ENCODE results near the gene PALD1. TPM values are rescaled to one million over a fixed set of nuclear protein-coding genes. Genes with fewer than 3 reads are reported as not detected.
A peak's percentile ranks its signal among the peaks of the same experiment; 100 is the strongest.

The PALD1 gene
- total RNA-seq, 1 experiment from 2014 or later = 0.40 TPM

DNA sequence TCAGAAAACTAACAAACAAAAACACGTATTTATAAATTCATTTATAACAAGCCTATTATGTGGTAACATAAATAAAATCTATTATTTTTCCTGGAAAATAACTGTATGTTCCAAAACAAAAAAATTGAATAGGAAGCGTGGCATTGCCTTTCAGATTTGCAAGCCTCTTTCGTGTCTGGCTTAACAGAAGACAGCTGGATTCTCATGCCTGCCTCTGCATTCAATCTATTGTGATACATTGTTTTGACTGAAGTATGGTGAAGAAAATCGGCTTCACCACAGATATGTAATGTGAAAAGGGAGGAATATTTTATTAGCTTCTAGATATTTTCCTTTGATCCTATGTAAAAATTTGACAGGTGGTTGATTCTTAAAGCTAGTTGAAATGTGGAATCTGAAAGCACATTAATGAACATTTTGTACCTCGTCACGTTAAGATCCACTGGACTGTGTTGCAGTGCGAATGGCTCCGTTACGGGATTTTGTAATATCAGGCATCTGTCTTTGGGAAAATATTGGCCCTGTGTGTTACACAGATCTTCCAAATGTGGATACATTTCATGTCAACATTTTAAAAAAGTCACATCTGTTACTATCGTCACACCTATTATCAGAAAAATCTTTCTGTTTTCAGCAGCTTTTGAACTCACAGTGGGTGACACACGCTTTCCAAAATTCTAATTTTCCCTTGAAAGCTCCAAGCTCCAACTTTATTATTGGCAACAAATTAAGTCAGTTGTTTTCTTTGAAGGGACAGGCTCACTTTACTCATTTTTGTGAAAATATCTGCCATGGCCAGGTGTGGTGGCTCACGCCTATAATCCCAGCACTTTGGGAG is 26.2 kb downstream of the PALD1 start:
- no peak for DNase-seq (ENCODE audit: low read depth)

DNA sequence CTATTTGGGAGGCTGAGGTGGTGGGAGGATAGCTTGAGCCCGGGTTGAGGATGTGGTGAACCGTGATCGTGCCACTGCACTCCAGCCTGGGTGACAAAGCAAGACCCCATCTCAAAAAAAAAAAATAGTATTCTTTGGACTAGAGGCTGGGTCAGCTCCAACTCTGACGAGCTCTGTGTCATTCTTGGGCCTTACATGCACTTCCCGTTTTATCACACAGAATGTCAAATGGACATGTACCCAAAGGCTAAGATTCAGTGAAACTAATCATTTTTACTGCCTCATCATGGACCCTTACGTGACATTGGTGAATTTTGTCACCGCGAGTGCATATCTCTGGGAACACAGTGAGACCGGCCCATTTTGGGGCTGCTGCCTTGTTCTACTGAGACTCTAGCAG is 27.3 kb downstream of the PALD1 start:
- DNase-seq (ENCODE audit: low read depth) = no peak

DNA sequence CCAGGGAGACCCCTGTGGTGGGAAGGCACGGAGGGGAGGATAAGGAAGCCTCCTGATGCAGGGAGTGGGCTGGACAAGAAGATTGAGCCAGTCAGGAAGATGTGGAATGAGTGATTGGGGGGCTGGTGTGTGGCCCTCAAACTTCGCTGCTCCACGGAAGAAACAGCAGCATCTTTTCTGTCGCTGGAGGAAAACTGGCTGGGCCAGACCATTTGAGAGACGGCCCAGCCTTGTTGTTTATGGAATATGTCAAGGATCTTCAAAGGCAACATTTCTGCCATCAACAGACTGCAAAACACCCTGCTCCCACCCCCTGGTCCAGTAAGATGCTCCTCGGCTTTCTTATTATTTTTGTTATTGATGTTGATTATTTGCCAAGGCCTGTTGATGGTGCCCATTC is 29.4 kb downstream of the PALD1 start:
- DNase-seq (ENCODE audit: low read depth) = no peak

DNA sequence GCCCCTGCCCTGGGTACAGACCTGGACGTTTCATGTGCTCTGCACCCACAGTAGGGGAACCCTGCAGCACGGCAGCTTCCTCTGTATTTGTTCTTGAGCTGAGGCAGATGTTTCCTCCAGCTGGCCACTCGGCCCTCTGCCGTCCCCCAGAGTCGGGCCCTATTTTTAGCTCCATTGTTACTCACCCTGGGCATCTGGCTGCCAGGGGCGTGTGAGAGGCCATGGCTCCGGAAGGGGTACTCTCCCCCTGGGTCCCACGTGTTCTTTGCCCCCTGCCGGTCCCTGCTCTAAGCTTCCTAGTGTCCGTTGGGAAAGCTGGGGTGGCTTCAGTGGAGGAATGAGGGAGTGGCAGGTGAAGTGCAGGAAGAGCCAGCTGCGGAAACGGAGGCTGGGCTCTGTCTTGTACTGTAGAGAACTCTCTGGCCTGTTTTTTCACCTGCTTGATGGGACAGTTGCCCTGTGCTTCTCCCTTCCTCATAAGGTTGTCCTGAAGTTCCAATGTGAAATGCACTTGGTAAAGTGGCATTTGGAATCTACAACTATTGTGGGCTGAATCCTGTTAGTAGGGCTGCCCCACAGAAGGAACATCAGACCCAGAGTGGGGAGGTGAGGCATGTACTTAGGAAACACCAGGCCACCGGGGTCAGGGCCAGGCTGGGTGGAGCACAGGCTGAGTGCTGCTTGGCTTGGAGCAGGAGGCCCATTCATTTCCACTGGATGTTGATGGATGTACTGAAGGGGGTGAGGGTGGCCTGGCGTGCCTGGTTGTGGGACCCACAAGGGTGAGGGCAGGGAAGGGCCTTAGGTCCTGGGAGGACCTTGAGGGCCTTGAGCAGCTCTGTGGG is 30.6 kb downstream of the PALD1 start:
- DNase-seq (ENCODE audit: low read depth) = peak; percentile 75

DNA sequence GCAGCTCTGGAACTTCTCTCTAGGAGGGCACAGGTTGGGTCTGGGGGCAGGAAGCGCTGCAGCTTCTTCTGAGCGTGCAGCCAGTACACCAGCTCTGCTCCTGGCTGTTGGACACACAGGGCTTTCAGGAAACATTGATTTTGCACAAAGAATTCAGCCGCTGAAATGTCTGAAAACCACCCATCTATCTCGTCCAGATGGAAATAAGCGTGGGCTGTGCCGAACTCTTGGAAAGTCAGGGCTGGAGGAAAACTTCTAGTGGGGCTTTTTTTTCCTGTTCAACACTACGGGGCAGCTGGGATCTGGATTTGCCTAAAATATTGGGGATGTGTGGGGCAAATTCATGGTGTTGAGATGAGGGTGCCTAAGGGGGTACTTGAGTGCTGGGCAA is 31.2 kb downstream of the PALD1 start:
- DNase-seq (ENCODE audit: low read depth) = no peak

DNA sequence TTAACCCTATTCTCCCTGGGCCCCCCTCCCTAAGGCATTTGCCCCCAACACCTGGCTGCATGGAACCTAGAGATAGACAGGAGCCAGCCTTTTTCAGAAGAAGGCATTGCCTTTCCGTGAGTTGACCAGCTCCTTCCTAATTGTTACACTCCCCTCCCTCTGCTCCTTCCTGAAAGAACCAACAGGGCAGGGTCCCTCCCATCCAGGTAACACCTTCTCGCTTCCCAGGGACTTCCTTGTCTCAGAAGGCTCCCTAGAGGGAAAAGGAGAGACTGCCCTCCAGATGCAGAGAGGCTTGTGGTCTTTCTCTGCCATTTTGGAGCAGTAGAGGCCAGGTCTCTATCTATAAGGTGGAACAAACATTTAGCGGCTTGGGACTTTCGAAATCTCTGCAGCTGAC is 31.9 kb downstream of the PALD1 start:
- DNase-seq (ENCODE audit: low read depth) = no peak

DNA sequence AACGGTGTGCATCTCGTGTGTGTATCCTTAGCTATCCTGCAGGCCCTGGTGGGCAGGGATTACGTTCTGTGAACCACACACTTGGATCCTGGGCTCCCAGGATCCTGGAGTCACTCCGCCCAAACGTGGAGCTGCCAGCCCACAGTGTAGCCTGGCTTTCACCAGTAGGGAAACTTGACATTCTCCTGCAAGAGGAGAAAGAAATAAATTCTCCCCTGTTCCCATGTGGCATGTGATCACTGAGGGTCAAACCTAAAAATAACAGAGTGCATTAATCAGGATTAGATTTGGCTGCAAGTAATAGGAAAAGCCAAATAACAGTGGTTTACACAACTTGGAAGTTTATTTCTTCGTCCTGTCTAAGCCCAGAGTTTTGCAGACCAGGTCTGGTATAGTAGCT is 32.3 kb downstream of the PALD1 start:
- DNase-seq (ENCODE audit: low read depth) = no peak

DNA sequence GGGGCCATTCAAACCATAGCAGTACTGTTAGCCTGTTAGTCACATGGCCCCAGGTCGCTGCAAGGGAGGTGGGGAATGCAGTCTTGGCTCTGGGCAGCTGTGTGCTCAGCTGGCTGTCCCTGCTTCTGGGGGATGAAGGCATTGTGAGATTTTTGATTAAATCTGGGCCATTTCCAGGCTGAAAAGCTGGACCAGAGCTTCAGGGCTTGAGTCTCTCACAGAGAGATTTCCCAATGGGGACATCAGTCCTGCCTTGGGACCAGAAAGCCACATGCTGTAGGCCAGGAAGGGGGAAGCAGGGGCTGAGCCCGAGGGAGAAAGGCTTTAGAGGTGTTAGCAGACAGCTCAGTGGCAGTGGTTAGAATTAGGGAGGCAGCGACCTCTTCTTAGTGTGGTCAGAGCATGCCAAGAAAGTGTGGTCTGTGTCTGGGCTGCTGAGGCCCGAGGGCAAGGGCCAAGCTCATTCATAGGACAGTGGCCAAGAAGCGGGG is 33.6 kb downstream of the PALD1 start:
- no peak for DNase-seq (ENCODE audit: low read depth)

DNA sequence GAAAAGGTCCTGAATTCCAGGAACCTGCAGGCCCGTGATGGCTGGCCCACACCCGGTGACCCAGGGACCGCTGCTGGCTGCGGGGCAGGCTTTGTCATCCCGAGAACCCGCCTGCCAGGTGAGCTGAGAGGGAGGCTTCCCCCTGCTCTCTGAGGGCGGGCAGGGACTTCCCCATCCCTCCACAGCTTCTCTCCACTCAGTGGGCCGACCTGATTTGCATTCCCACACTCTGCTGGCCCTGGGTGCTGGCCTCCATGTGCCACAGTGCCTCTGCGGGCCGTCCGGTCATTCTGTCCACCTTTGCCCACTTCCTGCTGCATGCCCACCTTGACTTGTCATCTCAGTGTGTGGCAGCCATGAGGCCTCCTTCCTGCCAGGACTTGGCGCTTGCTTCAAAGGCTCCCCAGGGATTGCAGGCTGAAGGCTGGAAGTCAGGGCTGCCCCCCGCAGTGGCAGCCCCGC is 35.3 kb downstream of the PALD1 start:
- no peak for DNase-seq (ENCODE audit: low read depth)

DNA sequence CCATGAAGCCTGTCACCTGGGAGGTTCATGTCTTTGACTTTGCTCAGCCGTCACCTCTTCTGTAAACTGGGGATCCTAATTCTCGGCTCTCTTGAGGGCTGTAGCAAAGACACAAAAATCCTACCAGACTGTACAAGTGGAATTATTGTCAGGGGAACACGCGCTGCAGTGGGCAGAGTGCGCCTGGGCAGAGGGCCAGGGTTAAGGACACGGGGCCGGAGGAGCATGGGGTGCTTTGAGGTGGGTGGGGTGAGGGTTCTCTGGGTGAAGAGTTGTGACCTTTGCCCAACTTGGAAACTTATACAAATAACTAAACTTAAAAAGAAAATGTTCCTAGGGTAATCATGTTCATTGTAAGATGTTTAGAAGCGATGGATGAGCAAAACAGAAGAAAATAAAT is 36.0 kb downstream of the PALD1 start:
- DNase-seq (ENCODE audit: low read depth) = no peak

DNA sequence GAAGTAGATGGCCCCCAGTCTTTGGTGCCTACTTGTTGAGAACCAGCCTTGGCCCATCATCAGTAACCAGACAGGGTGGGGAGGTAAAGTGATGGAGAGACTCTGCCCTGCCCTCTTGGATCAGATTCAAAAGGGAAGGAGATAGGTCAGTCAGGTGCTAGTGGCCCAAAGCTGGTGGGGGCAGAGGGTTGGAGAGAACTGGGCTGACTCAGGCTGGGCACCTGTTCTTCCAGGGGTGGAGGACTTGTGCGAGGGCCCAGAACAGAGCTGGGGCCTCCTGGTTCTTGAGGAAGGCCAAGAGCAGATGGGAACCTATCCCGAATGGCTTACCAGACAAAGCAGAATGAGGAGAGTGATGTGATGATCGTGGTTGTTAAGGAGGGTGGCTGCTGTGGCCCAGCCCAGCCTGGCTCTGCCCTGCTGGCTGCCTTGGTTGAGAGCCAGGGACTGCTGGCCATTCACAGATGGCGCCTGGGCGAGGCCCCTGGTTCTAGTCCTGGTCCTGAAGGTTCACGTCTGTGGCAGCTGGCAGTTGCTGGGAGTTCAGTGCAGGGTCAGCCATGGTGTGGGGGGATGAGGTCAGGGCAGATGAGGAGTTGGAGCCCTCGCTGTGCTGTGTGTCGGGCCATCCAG is 36.6 kb downstream of the PALD1 start:
- DNase-seq (ENCODE audit: low read depth) = no peak

DNA sequence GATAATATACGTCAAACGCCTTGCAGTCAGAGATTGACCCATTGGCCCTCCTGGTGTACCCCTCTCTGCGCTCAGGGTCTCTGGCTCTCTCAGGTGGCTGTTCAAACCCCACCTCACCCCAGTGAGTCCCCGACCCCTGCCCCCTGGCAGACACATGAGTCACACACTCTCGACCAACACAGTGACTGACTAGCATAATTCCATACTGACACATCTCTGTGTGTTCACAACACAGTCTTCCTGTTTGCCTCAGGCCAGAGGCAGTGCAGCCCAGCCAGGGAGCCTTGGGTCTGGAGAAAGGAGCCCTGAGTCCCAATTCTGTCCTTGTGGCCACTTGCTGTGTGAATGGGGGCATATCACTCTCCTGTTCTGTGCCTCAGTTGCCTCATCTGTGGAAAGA is 40.1 kb downstream of the PALD1 start:
- DNase-seq (ENCODE audit: low read depth) = no peak

DNA sequence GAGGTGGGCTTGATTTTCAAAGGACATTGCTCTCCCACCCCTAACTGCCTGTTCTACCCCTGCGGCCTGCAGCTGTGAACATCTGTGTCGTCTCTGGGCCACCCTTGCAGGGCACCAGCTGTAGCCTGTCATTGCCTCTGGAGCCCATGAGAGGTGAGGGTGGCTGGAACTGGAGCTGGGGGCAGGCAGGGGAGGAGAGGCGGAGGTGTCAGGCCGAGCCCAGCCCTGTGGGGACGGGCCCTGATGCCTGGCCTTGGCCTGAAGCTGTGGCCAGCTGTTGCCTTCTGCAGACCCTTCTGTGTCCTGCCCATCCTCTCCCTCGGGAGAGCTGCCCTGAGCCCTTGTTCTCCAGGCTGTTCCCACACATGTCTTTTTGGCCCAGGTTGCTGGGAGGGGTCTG is 44.5 kb downstream of the PALD1 start:
- no peak for DNase-seq (ENCODE audit: low read depth)

DNA sequence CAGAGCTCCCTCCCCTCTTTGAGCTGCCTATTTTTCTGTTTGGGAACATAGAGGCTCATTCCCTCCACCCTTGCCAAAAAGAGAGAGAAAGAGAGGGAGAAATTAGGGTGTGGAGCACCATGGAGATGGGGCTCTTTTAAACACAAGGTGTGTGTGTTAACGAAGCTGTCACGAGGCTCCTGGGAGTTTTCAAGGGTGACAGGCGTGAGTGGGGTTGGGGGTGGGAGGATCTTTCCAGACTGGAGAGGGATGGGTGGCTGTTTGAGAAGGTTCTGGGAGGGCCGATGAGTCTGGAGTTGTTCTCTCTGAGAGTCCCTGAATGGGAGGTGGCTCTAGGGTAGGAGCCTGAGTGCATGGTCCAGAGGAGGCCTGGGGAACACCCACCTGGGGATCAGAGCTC is 45.0 kb downstream of the PALD1 start:
- DNase-seq (ENCODE audit: low read depth) = no peak

DNA sequence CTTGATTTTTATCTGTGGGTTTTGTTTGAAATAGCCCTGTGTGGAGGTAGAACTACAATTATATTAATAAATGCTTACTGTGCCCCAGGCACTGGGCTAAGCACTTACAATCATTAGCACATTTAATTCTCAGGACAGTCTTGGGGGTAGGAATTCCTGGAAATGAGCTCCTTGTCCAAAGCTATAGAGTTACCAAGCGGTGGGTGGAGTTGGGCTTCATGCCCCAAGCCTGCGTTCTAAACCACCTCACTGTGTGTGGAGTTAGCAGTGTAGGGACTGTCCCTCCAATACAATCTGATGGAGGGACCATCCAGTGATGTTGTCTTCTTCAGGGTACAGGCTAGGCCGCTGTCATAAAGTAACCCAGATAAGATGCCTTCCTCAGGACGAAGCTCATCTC is 49.7 kb downstream of the PALD1 start:
- no peak for DNase-seq (ENCODE audit: low read depth)

DNA sequence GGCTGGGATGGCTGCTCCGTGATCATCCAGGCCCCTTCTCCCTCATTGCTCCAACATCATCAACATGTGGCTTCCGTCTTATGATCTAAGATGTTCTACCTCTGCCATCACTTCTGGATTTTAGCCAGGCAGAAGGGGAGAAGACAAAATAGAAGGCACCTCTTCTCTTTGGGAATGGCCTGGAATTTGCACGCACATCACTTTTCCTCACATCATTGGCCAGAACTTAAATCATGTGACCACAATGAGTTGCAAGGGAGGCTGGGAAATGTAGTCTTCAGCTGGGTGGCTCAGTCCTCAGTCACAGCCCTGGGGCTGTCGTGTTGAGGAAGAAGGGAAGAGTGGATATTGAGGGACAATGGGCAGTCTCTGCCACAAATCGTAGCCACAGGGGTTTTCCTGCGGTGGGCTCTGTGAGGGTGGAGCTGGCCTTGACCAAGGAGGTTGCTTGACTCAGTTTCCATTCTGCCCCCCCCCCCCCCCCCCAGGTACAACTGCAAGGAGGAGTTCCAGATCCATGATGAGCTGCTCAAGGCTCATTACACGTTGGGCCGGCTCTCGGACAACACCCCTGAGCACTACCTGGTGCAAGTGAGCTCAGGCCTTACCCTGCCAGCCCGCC is 50.3 kb downstream of the PALD1 start:
- peak; percentile 56 for DNase-seq (ENCODE audit: low read depth)

DNA sequence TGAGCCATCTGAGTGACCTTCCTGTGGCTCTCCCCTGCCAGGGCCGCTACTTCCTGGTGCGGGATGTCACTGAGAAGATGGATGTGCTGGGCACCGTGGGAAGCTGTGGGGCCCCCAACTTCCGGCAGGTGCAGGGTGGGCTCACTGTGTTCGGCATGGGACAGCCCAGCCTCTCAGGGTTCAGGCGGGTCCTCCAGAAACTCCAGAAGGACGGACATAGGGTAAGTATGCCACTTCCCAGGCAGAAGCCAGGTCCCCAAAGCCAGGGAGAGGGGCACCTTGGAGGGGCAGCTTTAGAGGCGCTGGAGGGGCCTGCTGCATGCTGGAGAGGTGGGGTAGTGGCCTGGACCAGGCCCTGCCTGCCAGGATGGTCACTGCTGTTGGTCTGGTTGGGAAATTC is 51.3 kb downstream of the PALD1 start:
- no peak for DNase-seq (ENCODE audit: low read depth)

DNA sequence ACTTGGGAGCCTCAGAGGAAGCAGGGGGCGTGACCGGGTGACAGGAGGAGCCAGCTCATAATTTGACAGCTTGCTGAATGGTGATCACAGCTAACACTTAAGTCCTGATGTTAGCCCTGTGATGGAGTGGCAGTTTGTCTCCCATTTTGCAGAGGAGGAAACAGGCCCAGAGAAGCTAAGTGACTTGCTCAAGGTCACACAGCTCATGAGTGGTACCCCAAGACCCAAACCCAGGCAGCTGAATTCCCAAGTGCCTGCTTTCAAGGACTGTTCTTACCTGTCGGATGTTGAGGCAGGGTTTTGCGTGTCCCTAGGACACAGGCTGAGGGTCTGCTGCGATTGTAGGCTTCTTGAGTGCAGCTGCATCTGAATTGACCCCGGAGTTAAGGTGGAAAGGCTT is 51.7 kb downstream of the PALD1 start:
- DNase-seq (ENCODE audit: low read depth) = no peak

DNA sequence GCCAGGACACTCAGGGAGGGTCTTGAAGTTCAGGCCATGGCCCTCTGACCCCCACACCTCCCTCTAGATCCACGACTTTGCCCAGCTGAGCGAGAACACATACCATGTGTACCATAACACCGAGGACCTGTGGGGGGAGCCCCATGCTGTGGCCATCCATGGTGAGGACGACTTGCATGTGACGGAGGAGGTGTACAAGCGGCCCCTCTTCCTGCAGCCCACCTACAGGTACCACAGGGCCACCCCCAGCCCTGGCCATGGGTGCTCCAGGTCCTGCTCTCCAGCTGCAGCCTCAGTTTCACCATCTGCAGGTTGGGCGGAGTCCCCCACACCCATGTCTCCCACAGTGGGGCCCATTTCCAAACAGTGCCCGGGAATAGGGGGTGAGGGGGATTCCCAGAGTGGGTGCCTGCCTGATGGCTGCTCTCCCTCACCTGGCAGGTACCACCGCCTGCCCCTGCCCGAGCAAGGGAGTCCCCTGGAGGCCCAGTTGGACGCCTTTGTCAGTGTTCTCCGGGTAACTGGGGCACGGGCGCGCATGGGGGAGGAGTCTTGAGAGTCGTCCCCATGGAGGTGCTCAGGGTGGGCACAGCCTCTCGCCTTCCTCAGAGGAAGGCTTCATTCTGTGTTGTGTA is 54.1 kb downstream of the PALD1 start:
- no peak for DNase-seq (ENCODE audit: low read depth)

DNA sequence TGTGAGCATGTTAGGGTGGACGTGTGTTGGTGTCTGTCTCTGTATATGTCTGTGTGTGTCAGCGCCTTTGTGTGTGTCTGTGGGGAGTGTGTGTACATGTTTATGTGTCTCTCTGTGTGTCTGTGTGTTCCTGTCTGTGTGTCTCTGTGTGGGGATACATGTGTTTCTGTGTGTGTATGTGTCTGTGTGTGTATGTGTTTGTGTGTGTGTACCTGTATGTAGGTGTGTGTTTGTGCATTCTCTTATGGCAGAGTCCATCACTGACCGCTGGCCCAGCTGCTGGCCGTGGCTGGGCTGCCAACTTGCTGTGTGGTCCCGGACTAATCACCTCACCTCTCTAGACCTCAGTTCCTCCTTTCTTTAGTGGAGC is 54.6 kb downstream of the PALD1 start:
- DNase-seq (ENCODE audit: low read depth) = no peak

DNA sequence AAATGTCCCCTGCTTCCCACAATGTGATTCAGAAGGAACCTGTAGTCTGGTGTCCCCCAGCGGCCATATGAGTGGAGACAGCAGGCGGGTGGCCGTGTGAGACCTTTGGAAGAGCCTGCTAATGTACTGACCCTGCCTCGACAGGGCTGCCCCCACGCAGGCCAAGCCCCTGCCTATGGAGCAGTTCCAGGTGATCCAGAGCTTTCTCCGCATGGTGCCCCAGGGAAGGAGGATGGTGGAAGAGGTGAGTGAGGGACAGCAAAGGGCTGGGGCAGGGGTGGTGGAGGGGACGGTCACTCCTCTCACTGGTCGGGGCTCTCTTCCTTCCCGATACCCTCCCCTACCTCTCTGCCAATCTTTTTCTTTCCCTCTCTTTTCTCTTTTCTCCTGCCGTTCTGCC is 55.7 kb downstream of the PALD1 start:
- no peak for DNase-seq (ENCODE audit: low read depth)

Data from LHCN-M2 (cell line).